GM23248 (cell line): Measurements from ENCODE around the gene DUSP11.

Experiments used
- EZH2 ChIP-seq: fragments of 200-600 bp; sonication (generic); IDR thresholded peaks from 2 replicates; pipeline ENCODE4 v1.6.1; 2018; ENCODE audit warnings: antibody characterized with exemption, mild to moderate bottlenecking; ENCODE audit not compliant: insufficient read depth, poor library complexity, severe bottlenecking
- EZH2phosphoT487 ChIP-seq: fragments of 200-600 bp; sonication (generic); IDR thresholded peaks from 2 replicates; pipeline ENCODE4 v1.6.1; 2018; ENCODE audit warnings: antibody characterized with exemption, moderate library complexity, mild to moderate bottlenecking, low read depth; ENCODE audit not compliant: insufficient read depth

GRCh38 chr2:73749314-73749713 lies 30.6 kb downstream of the DUSP11 start:
- TF ChIP-seq EZH2 (no peak), EZH2phosphoT487 (no peak)
